Brain microvascular endothelial cell (primary cell): ENCODE results near the gene DHRS4.
A peak's percentile ranks its signal among the peaks of the same experiment; 100 is the strongest.
"Not testable (repeated sequence)": the region's sequence is repeated elsewhere in the genome, so short reads cannot be mapped to it uniquely, and the experiment has no call there.

Experiments
- DNase-seq: peaks from one replicate; pipeline ENCODE4 v3.0.0-alpha.2; 2020
- H3K27ac ChIP-seq: fragments of 250-450 bp; sonication (Bioruptor Pico); 2 replicates; pipeline ENCODE4 v1.5.1; 2020; ENCODE audit warnings: mild to moderate bottlenecking, moderate library complexity
- H3K27me3 ChIP-seq: fragments of 250-450 bp; sonication (Bioruptor Pico); replicated peaks from 2 replicates; pipeline ENCODE4 v1.5.1; 2020; ENCODE audit warnings: mild to moderate bottlenecking
- H3K36me3 ChIP-seq: fragments of 250-450 bp; sonication (Bioruptor Pico); replicated peaks from 2 replicates; pipeline ENCODE4 v1.5.1; 2020; ENCODE audit warnings: mild to moderate bottlenecking
- H3K4me3 ChIP-seq: 2 replicates; pipeline ENCODE4 v1.5.1; 2011; ENCODE audit warnings: low read depth, mild to moderate bottlenecking, control low read depth, low read length, moderate library complexity
- in situ Hi-C: cut with HindIII; loops from 2 replicates; pipeline ENCODE4 v1.10.0; 2017; ENCODE audit warnings: low sequenced_read_pairs, low pct_ligation_motif_present
- TF ChIP-seq, protein P1 (sequence below): IDR thresholded peaks from 2 replicates; pipeline ENCODE4 v1.5.1; 2011; ENCODE audit warnings: low read depth, mild to moderate bottlenecking, moderate library complexity, low read length, control low read depth, inconsistent platforms; ENCODE audit errors: missing control alignments

Gene DHRS4

DNA sequence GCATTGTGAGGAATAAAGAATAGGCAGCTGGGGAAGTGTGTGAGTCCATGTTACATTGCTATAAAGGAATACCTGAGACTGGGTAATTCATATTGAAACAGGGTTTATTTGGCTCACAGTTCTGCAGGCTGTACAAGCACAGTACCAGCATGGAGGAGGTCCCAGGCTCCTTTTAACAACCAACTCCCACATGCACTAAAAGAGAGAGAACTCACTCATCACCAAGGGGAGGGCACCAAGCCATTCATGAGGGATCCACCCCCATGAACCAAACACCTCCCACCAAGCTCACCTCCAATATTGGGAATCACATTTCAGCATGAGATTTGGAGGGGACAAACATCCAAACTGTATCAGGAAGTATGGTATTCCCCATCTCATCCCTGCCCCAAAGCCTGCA lies 11.9 kb upstream of the DHRS4 start:
- DNase-seq, result no peak
- in situ Hi-C loops, result no loop called here
- Histone ChIP-seq H3K4me3 (no peak overlapping the region), H3K36me3 (no peaks in the 10 kb centered on the region), H3K27ac (no peak overlapping the region), H3K27me3 (no peaks in the 10 kb centered on the region)
- TF ChIP-seq, protein P1, sequence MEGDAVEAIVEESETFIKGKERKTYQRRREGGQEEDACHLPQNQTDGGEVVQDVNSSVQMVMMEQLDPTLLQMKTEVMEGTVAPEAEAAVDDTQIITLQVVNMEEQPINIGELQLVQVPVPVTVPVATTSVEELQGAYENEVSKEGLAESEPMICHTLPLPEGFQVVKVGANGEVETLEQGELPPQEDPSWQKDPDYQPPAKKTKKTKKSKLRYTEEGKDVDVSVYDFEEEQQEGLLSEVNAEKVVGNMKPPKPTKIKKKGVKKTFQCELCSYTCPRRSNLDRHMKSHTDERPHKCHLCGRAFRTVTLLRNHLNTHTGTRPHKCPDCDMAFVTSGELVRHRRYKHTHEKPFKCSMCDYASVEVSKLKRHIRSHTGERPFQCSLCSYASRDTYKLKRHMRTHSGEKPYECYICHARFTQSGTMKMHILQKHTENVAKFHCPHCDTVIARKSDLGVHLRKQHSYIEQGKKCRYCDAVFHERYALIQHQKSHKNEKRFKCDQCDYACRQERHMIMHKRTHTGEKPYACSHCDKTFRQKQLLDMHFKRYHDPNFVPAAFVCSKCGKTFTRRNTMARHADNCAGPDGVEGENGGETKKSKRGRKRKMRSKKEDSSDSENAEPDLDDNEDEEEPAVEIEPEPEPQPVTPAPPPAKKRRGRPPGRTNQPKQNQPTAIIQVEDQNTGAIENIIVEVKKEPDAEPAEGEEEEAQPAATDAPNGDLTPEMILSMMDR, result no peak

DNA sequence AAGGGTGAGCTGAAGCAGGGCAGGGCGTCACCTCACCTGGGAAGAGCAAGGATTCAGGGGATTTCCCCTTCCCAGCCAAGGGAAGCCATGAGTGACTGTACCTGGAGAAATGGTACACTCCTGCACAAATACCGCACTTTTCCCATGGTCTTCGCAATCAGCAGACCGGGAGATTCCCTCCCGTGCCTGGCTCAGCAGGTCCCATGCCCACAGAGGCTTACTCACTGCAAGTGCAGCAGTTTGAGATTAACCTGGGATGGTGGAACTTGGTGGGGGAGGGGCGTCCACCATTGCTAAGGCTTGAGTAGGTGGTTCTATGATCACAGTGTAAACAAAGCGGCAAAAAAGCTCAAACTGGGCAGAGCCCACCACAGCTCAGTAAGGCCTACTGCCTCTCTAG lies 11.0 kb upstream of the DHRS4 start:
- TF ChIP-seq, protein P1, result no peak
- in situ Hi-C loops, result no loop called here
- H3K27me3 ChIP-seq, result no peaks in the 10 kb centered on the region
- H3K27ac ChIP-seq, result no peak overlapping the region
- no peaks in the 10 kb centered on the region for H3K36me3 ChIP-seq
- no peak overlapping the region for H3K4me3 ChIP-seq
- no peak for DNase-seq

DNA sequence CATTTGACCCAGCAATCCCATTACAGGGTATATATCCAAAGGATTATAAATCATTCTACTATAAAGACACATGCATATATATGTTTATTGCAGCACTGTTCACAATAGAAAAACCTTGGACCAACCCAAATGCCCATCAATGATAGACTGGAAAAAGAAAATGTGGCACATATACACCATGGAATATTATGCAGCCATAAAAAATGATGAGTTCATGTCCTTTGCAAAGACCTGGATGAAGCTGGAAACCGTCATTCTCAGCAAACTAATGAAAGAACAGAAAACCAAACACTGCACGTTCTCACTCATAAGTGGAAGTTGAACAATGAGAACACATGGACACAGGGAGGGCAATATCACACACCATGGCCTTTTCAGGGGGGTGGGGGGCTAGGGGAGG lies 4.5 kb upstream of the DHRS4 start:
- H3K36me3 ChIP-seq, H3K27ac ChIP-seq, in situ Hi-C loops, H3K4me3 ChIP-seq, DNase-seq, H3K27me3 ChIP-seq: not testable (repeated sequence)

DNA sequence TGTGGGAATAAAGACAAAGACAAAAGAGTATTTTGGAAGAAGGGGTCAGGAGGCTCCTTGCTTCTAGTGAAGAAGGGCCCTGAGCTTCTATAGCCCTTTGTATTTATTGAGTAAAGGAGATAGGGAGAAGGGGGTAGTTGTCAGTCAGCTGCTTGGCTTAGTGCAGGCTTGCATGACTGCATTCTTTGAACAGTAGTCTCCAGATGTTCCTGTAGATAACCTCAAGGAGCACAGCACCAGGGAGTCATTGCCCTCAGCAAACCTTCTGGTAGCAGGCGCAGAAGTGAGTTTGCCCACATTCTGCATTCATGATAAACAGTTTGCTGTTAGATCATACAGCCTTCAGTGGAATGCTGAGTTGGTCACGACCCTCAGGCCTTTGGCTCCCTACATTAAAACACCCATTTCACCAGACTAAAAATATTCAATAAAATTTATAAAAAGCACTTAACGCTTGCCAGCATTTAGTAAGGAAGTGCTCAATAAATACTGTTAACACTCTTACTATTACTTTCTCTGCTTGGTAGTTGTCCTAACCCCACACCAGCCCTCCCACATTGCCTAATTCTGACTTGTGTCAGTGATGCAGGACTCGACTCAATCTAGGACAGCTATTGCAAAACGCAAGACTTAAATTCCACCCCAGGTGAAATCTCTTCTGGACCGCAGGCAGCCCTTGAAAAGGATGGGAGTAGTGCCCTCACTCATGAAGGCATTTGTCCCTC lies 3.0 kb upstream of the DHRS4 start:
- TF ChIP-seq, protein P1, result no peak
- no peak for DNase-seq
- H3K4me3 ChIP-seq, result no peak overlapping the region
- in situ Hi-C loops, result no loop called here
- H3K36me3 ChIP-seq, result no peaks in the 10 kb centered on the region
- H3K27ac ChIP-seq, result no peak overlapping the region
- no peaks in the 10 kb centered on the region for H3K27me3 ChIP-seq

DNA sequence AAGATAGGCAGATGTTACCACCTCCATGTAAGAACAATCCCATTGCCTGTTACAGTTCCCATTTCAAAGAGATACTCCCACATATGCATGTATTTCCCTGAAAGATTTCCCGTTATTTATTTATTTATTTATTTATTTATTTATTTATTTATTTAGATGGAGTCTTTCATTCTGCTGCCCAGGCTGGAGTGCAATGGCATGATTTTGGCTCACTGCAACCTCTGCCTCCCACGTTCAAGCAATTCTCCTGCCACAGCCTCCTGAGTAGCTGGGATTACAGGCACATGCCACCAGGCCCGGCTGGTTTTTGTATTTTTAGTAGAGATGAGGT lies 2.5 kb upstream of the DHRS4 start:
- H3K36me3 ChIP-seq, DNase-seq, in situ Hi-C loops: not testable (repeated sequence)

DNA sequence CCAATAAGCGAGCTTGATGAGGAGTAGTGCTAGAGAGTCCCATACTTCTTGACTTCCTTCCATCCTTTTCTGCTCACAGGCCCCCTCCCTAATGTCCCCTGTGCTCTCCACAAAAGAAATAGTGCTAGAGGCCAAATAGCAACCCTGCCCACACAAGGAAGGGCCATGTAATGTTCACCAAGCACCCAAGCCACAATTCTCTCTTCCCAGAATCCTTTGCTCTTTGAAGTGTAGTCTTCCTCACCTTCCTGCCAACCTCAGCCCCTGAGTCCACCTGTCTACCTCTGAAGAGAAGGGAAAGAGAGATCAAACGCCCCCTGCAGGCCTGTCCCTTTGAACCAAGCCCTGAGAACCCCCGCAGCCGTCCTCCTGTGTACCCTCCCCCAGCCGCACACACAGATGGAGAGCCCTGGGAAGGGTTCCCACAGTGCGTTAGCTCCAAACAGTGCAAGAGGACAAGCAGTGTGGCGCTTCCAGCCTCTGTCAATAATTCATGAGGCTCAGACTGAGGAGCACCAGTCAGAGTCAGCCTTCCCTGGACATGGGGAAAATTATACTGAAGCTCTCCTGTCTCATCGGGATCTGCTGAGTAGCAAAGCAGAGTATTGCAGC lies 1.9 kb upstream of the DHRS4 start:
- no peaks in the 10 kb centered on the region for H3K36me3 ChIP-seq
- no peak overlapping the region for H3K4me3 ChIP-seq
- H3K27me3 ChIP-seq, result no peaks in the 10 kb centered on the region
- in situ Hi-C loops, result no loop called here
- TF ChIP-seq, protein P1, result peak; percentile 24
- DNase-seq, result no peak
- H3K27ac ChIP-seq, result no peak overlapping the region

More for the DNA sequence above, 2.5 kb upstream of the DHRS4 start:
- H3K27ac ChIP-seq, H3K27me3 ChIP-seq, H3K4me3 ChIP-seq: not testable (repeated sequence)

DNA sequence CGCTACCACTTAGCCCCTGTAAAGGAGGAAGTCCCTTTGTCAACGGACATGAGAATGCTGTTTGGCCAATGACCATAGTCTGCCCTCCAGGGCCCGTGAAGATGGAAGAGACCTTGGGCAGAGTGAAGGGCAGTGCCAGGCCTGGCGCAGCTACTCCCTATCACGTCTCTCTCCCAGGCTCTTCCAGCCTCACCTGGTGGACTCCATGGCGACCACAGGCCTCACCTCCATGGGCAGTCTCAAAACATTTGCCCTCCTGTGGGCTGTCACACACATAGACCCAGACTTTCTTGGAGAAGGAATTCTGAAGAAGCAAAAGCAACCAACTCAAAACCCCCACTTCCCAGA lies 480 bp upstream of the DHRS4 start:
- H3K27ac ChIP-seq, DNase-seq, in situ Hi-C loops, H3K27me3 ChIP-seq, H3K36me3 ChIP-seq: not testable (repeated sequence)
- H3K4me3 ChIP-seq, result peak overlapping the region; percentile 88

DNA sequence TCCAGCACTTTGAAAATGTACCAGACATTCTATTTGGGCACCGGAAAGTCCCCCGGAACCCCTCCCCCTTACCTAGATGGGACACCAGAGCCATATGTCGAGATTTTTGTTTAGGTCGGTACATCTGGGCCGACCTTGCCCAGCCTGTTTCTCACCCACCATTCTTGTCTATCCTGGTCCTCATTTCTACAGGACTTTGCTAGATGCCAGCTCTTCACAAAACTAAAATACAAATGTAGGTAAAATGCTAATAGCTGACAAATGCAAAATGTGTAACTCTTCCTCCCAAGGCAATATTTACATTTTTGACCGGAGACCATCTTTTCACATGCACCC lies 677 bp downstream of the DHRS4 start:
- H3K36me3 ChIP-seq, in situ Hi-C loops, DNase-seq, H3K27me3 ChIP-seq: not testable (repeated sequence)
- H3K27ac ChIP-seq, result peak overlapping the region; percentile 62
- H3K4me3 ChIP-seq, result peak overlapping the region; percentile 88

DNA sequence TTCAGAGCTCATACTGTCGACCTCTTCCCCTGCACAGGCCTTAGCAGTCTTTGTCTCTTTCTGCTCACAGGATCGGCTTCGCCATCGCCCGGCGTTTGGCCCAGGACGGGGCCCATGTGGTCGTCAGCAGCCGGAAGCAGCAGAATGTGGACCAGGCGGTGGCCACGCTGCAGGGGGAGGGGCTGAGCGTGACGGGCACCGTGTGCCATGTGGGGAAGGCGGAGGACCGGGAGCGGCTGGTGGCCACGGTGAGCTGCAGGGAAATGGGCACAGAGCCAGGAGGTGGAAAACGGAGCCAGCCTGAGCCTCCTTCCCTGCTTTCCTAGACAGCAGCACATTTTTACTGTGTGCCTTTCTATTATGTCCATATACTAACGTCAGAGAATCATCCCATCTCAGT lies 1.4 kb downstream of the DHRS4 start:
- in situ Hi-C loops, H3K27me3 ChIP-seq, H3K36me3 ChIP-seq, H3K27ac ChIP-seq, DNase-seq, H3K4me3 ChIP-seq: not testable (repeated sequence)

DNA sequence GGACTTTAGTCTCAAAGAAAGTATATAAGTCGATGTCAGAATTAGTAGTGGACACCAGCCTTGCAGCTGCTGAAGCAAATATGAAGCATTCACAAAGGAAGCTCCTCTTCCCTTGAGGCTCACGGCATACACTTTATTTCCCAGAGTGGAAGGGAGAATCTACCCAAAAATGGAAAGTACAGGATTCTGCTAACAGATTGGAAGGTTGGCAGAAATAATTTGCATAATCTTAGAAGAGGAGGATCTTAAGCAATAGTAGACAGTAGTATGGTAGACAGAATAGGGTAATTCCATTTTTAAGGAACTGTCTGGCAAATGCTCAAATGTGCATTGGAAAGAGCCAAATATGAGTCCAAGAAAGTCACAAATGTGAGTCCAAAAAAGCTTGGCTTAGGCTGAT lies 2.2 kb downstream of the DHRS4 start:
- in situ Hi-C loops, H3K36me3 ChIP-seq, H3K27ac ChIP-seq, H3K4me3 ChIP-seq, H3K27me3 ChIP-seq, DNase-seq: not testable (repeated sequence)
